WTC11 (cell line): ENCODE measurements around the gene OR51B5. TPM values are rescaled to one million over a fixed set of nuclear protein-coding genes. Genes with fewer than 3 reads are reported as not detected.
"Not testable (repeated sequence)": the region's sequence is repeated elsewhere in the genome, so short reads cannot be mapped to it uniquely, and the experiment has no call there.

Experiments
- ATAC-seq: fragments of 200-7000 bp; cut with Tn5 transposase; 2 replicates; pipeline ENCODE4 v1.10.0; 2021; ENCODE audit warnings: mild to moderate bottlenecking, moderate library complexity
- CTCF ChIA-PET: fragments of 300-600 bp; sonication (Branson Sonifier 250); formaldehyde crosslinking; loops from one replicate; lab custom pipeline; 2021; ENCODE audit warnings: antibody characterized with exemption; lab: Charles Lee
- POLR2A ChIA-PET: fragments of 350-600 bp; sonication (Branson Sonifier 250); formaldehyde crosslinking; loops from one replicate; lab custom pipeline; 2021; ENCODE audit warnings: antibody characterized with exemption; lab: Charles Lee
- DNase-seq: peaks from one replicate; pipeline ENCODE4 v3.0.0; 2021; ENCODE audit warnings: low spot score
- H3K27ac Mint-ChIP-seq: 2 replicates; pipeline ENCODE4 v1.8.0; 2021; ENCODE audit warnings: mixed read lengths
- H3K27me3 Mint-ChIP-seq: 2 replicates; pipeline ENCODE4 v1.8.0; 2021; ENCODE audit warnings: low read depth, mild to moderate bottlenecking, moderate library complexity, mixed read lengths
- H3K36me3 Mint-ChIP-seq: 2 replicates; pipeline ENCODE4 v1.8.0; 2021; ENCODE audit warnings: mixed read lengths
- H3K4me1 Mint-ChIP-seq: 2 replicates; pipeline ENCODE4 v1.8.0; 2022; ENCODE audit warnings: mixed read lengths
- H3K4me3 Mint-ChIP-seq: 2 replicates; pipeline ENCODE4 v1.8.0; 2021; ENCODE audit warnings: mild to moderate bottlenecking, moderate library complexity, mixed read lengths
- H3K9me3 Mint-ChIP-seq: 2 replicates; pipeline ENCODE4 v1.8.0; 2021; ENCODE audit warnings: mixed read lengths
- CREB1 ChIP-seq: sonication (generic); formaldehyde crosslinking; IDR thresholded peaks from 2 replicates; pipeline ENCODE4 v1.8.0; 2023; ENCODE audit warnings: mild to moderate bottlenecking, missing genetic modification reagents
- E2F5 ChIP-seq: sonication (generic); formaldehyde crosslinking; IDR thresholded peaks from 2 replicates; pipeline ENCODE4 v1.8.1; 2022; ENCODE audit warnings: mild to moderate bottlenecking, moderate library complexity, missing genetic modification reagents
- EMX1 ChIP-seq: fragments of 250-450 bp; sonication (Bioruptor Pico); IDR thresholded peaks from 2 replicates; pipeline ENCODE4 v1.8.0; 2021; ENCODE audit warnings: mild to moderate bottlenecking
- ETV6 ChIP-seq: sonication (generic); formaldehyde crosslinking; IDR thresholded peaks from 2 replicates; pipeline ENCODE4 v1.8.1; 2022; ENCODE audit warnings: mild to moderate bottlenecking, missing genetic modification reagents
- GABPB1 ChIP-seq: sonication (generic); formaldehyde crosslinking; IDR thresholded peaks from 2 replicates; pipeline ENCODE4 v1.8.1; 2023; ENCODE audit warnings: mild to moderate bottlenecking, missing genetic modification reagents
- GRHL2 ChIP-seq: fragments of 250-450 bp; sonication (Bioruptor Pico); IDR thresholded peaks from 2 replicates; pipeline ENCODE4 v1.8.0; 2022; ENCODE audit warnings: mild to moderate bottlenecking, moderate library complexity; ENCODE audit not compliant: insufficient replicate concordance, severe bottlenecking
- NR2C2 ChIP-seq: sonication (generic); formaldehyde crosslinking; IDR thresholded peaks from 2 replicates; pipeline ENCODE4 v1.8.0; 2022; ENCODE audit warnings: mild to moderate bottlenecking, missing genetic modification reagents
- NR3C1 ChIP-seq: sonication (generic); formaldehyde crosslinking; conservative IDR thresholded peaks from 2 replicates; pipeline ENCODE4 v1.8.1; 2023; ENCODE audit warnings: low read depth, mild to moderate bottlenecking, missing genetic modification reagents
- PRRX2 ChIP-seq: fragments of 250-450 bp; sonication (Bioruptor Pico); IDR thresholded peaks from 2 replicates; pipeline ENCODE4 v1.8.0; 2021; ENCODE audit warnings: mild to moderate bottlenecking
- SMAD4 ChIP-seq: sonication (generic); formaldehyde crosslinking; IDR thresholded peaks from 2 replicates; pipeline ENCODE4 v1.8.0; 2022; ENCODE audit warnings: mild to moderate bottlenecking, missing genetic modification reagents
- ZNF121 ChIP-seq: sonication (generic); formaldehyde crosslinking; IDR thresholded peaks from 2 replicates; pipeline ENCODE4 v1.8.0; 2023; ENCODE audit warnings: missing genetic modification reagents
- ZNF138 ChIP-seq: sonication (generic); formaldehyde crosslinking; conservative IDR thresholded peaks from 2 replicates; pipeline ENCODE4 v1.8.1; 2022; ENCODE audit warnings: mild to moderate bottlenecking, moderate library complexity, missing genetic modification reagents
- ZSCAN18 ChIP-seq: fragments of 250-450 bp; sonication (Bioruptor Pico); IDR thresholded peaks from 2 replicates; pipeline ENCODE4 v2.1.2; 2022; ENCODE audit warnings: mild to moderate bottlenecking, moderate library complexity
- total RNA-seq: library from RNA; stranded (reverse); gene quantifications from 3 replicates; pipeline ENCODE4 v1.2.3, GENCODE V29; 2021
- TF ChIP-seq, protein P1 (sequence below): fragments of 250-450 bp; sonication (Bioruptor Pico); IDR thresholded peaks from 2 replicates; pipeline ENCODE4 v1.9.0; 2021; ENCODE audit warnings: mild to moderate bottlenecking
- TF ChIP-seq, protein P2 (sequence below): sonication (generic); formaldehyde crosslinking; IDR thresholded peaks from 2 replicates; pipeline ENCODE4 v1.8.1; 2022; ENCODE audit warnings: missing genetic modification reagents, borderline replicate concordance
- TF ChIP-seq, protein P3 (sequence below): fragments of 250-450 bp; sonication (Bioruptor Pico); IDR thresholded peaks from 2 replicates; pipeline ENCODE4 v1.9.0; 2021; ENCODE audit warnings: mild to moderate bottlenecking
- TF ChIP-seq, protein P4 (sequence below): sonication (generic); formaldehyde crosslinking; IDR thresholded peaks from 2 replicates; pipeline ENCODE4 v1.8.1; 2023; ENCODE audit warnings: mild to moderate bottlenecking, moderate library complexity, missing genetic modification reagents
- TF ChIP-seq, protein P5 (sequence below): sonication (generic); formaldehyde crosslinking; IDR thresholded peaks from 2 replicates; pipeline ENCODE4 v1.8.1; 2023; ENCODE audit warnings: mild to moderate bottlenecking, missing genetic modification reagents

Gene OR51B5
- total RNA-seq, 1 experiment from 2014 or later = 0.26 TPM

DNA sequence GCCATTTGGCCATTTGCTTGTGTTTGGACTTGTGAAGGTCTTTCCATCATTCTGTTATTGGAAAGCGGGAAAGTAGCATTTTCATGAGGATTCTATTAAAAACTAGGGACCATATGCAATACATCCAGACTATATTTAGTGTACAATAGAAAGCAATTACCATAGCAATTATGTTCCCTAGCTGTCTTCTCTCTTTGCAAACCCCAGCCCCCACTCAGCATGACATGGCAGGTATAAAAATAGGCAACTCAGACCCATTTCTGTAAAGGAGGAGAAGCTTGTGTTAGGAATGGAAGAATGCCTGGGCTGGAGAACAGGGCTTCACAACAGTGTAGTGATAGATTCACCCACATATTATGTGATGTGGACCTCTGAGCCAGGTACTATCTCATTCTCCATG is 20.4 kb upstream of the OR51B5 start (continued):
- TF ChIP-seq, protein P1, sequence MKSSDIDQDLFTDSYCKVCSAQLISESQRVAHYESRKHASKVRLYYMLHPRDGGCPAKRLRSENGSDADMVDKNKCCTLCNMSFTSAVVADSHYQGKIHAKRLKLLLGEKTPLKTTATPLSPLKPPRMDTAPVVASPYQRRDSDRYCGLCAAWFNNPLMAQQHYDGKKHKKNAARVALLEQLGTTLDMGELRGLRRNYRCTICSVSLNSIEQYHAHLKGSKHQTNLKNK (CRISPR knock-in tag) = no peak
- TF ChIP-seq, all 79 proteins: peak for 0

GRCh38 chr11:5362017-5362625 is 18.8 kb upstream of the OR51B5 start:
- ChIA-PET CTCF (no interaction called here), POLR2A (no interaction called here)
- no peak for ATAC-seq

GRCh38 chr11:5356031-5356430 is 12.7 kb upstream of the OR51B5 start:
- H3K27me3 Mint-ChIP-seq, ATAC-seq, CTCF ChIA-PET: not testable (repeated sequence)

More at GRCh38 chr11:5362017-5362625, 18.8 kb upstream of the OR51B5 start:
- Mint-ChIP-seq H3K4me3 (no peak overlapping the region), H3K27me3 (no peaks in the 10 kb centered on the region; the same call in 1 of the 2 replicates), H3K27ac (no peak overlapping the region), H3K36me3 (0 out of 2 replicates have a peak, but pooled peaks cover 2% of the 10 kb centered on the region), H3K4me1 (peaks cover 7% of the 10 kb centered on the region)
- TF ChIP-seq NR2C2 (CRISPR knock-in tag) = no peak
- TF ChIP-seq, protein P2, sequence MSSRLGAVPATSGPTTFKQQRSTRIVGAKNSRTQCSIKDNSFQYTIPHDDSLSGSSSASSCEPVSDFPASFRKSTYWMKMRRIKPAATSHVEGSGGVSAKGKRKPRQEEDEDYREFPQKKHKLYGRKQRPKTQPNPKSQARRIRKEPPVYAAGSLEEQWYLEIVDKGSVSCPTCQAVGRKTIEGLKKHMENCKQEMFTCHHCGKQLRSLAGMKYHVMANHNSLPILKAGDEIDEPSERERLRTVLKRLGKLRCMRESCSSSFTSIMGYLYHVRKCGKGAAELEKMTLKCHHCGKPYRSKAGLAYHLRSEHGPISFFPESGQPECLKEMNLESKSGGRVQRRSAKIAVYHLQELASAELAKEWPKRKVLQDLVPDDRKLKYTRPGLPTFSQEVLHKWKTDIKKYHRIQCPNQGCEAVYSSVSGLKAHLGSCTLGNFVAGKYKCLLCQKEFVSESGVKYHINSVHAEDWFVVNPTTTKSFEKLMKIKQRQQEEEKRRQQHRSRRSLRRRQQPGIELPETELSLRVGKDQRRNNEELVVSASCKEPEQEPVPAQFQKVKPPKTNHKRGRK (CRISPR knock-in tag) = no peak
- TF ChIP-seq, protein P3, sequence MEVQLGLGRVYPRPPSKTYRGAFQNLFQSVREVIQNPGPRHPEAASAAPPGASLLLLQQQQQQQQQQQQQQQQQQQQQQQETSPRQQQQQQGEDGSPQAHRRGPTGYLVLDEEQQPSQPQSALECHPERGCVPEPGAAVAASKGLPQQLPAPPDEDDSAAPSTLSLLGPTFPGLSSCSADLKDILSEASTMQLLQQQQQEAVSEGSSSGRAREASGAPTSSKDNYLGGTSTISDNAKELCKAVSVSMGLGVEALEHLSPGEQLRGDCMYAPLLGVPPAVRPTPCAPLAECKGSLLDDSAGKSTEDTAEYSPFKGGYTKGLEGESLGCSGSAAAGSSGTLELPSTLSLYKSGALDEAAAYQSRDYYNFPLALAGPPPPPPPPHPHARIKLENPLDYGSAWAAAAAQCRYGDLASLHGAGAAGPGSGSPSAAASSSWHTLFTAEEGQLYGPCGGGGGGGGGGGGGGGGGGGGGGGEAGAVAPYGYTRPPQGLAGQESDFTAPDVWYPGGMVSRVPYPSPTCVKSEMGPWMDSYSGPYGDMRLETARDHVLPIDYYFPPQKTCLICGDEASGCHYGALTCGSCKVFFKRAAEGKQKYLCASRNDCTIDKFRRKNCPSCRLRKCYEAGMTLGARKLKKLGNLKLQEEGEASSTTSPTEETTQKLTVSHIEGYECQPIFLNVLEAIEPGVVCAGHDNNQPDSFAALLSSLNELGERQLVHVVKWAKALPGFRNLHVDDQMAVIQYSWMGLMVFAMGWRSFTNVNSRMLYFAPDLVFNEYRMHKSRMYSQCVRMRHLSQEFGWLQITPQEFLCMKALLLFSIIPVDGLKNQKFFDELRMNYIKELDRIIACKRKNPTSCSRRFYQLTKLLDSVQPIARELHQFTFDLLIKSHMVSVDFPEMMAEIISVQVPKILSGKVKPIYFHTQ (CRISPR knock-in tag) = no peak
- TF ChIP-seq ZNF138 = no peak
- TF ChIP-seq, protein P4, sequence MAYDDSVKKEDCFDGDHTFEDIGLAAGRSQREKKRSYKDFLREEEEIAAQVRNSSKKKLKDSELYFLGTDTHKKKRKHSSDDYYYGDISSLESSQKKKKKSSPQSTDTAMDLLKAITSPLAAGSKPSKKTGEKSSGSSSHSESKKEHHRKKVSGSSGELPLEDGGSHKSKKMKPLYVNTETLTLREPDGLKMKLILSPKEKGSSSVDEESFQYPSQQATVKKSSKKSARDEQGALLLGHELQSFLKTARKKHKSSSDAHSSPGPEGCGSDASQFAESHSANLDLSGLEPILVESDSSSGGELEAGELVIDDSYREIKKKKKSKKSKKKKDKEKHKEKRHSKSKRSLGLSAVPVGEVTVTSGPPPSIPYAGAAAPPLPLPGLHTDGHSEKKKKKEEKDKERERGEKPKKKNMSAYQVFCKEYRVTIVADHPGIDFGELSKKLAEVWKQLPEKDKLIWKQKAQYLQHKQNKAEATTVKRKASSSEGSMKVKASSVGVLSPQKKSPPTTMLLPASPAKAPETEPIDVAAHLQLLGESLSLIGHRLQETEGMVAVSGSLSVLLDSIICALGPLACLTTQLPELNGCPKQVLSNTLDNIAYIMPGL (CRISPR knock-in tag) = no peak
- TF ChIP-seq, protein P5, sequence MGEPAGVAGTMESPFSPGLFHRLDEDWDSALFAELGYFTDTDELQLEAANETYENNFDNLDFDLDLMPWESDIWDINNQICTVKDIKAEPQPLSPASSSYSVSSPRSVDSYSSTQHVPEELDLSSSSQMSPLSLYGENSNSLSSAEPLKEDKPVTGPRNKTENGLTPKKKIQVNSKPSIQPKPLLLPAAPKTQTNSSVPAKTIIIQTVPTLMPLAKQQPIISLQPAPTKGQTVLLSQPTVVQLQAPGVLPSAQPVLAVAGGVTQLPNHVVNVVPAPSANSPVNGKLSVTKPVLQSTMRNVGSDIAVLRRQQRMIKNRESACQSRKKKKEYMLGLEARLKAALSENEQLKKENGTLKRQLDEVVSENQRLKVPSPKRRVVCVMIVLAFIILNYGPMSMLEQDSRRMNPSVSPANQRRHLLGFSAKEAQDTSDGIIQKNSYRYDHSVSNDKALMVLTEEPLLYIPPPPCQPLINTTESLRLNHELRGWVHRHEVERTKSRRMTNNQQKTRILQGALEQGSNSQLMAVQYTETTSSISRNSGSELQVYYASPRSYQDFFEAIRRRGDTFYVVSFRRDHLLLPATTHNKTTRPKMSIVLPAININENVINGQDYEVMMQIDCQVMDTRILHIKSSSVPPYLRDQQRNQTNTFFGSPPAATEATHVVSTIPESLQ (CRISPR knock-in tag) = no peak
- TF ChIP-seq ETV6 (CRISPR knock-in tag) = no peak
- TF ChIP-seq, all 79 proteins: peak for 0
- peaks cover 10% of the 10 kb centered on the region; the same call in 1 of the 2 replicates for H3K9me3 Mint-ChIP-seq
- DNase-seq = no peak

DNA sequence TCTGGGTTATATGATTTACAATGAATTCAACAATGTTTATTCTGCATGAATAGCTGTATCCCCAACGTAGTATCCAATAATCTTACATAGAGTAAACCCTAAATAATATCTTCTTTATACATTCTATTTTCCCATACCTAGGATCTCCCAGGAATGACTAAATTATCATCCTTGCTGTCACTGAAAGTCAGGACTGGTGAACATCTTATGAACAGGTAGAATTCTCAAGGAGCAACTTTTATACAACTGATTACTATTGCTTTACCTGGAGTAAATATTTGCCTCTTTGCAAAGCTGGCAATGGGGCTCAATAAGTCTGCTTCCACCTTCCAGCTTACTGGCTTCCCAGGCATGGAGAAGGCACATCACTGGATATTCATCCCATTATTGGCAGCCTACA is 7.9 kb upstream of the OR51B5 start, which contains the start of gene OR51B6:
OR51B6 (plus strand) TSS at position 301 of the 400 bp plus-strand sequence; CDS start at position 301, 0 bp downstream.
- H3K4me1 Mint-ChIP-seq = peaks cover 21% of the 10 kb centered on the region
- no peak within 1 kb of the TSS for H3K4me3 Mint-ChIP-seq
- ATAC-seq (no peak), DNase-seq (no peak)
- ChIA-PET POLR2A (no interaction called here), CTCF (no interaction called here)
- no peaks in the 10 kb centered on the region for H3K27me3 Mint-ChIP-seq
- no peak within 1 kb of the TSS for H3K27ac Mint-ChIP-seq
- H3K36me3 Mint-ChIP-seq = no peaks in the 10 kb centered on the region
- H3K9me3 Mint-ChIP-seq = peaks cover 3% of the 10 kb centered on the region
- TF ChIP-seq PRRX2 (CRISPR knock-in tag) (no peak), E2F5 (CRISPR knock-in tag) (no peak), EMX1 (no peak), GRHL2 (CRISPR knock-in tag) (no peak), ZNF121 (no peak), SMAD4 (CRISPR knock-in tag) (no peak), NR3C1 (CRISPR knock-in tag) (no peak), GABPB1 (CRISPR knock-in tag) (no peak), ZSCAN18 (CRISPR knock-in tag) (no peak), CREB1 (no peak)

More at GRCh38 chr11:5356031-5356430, 12.7 kb upstream of the OR51B5 start:
- POLR2A ChIA-PET, H3K4me1 Mint-ChIP-seq, H3K4me3 Mint-ChIP-seq, H3K27ac Mint-ChIP-seq, H3K36me3 Mint-ChIP-seq, DNase-seq: not testable (repeated sequence)
- H3K9me3 Mint-ChIP-seq = peaks cover 11% of the 10 kb centered on the region
